DMS79 treated with DMSO at 0.1 percent for 48 hours (cell line): ENCODE data around the gene BHLHE41.
A peak's percentile ranks its signal among the peaks of the same experiment; 100 is the strongest.

ENCODE experiments used
- DNase-seq: peaks from one replicate; lab custom pipeline; 2025; lab: John Stamatoyannopoulos, UW

Gene BHLHE41

DNA sequence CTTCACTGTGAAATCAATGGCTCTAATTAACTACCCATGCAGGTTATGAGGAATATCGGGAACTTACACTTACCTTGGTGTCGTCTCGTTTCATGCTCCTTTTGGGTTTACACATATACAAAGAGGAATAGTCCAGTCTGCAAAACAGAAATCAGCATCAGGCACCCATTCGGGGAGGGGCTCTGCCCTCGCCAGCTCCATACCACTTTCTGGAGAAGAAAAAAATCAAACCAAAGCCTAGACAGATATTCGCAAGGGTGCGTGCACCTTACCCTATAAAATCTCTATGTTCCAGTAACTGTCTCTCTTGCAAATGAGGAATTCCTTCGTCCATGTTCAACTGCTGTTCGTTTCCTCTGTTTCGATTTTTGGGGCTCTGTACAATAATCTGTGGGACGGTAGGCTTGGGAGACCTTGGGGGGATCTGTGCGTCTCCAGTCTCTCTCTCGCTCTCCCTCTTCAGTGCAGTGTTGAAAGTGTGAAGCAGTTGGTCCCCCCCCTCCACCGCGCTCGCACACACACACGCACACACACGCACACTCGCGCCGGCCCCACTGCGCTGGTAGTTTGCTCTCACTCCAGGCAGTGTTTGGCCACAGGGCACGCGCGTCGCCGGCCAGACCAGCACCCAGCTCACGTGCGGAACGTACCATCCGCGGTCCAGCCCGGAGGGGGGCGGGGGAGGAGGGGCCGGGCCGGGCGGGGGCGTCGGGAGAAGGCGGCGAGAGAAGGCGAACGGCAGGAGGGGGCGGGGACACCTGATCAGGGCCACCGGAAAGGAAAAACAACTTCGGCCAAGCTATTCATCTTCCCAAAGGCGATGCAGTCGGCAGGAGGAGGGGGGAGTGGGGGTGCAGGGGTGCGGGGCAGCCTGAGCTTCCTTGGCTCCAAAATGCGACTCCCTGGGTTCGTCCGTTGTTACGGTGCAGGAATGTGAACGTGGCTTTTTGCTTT is at the start of gene BHLHE41:
TSS of gene BHLHE41 (minus strand) at position 592 of the 954 bp plus-strand sequence. CDS start at position 334, 258 bp downstream.
- no peak for DNase-seq

DNA sequence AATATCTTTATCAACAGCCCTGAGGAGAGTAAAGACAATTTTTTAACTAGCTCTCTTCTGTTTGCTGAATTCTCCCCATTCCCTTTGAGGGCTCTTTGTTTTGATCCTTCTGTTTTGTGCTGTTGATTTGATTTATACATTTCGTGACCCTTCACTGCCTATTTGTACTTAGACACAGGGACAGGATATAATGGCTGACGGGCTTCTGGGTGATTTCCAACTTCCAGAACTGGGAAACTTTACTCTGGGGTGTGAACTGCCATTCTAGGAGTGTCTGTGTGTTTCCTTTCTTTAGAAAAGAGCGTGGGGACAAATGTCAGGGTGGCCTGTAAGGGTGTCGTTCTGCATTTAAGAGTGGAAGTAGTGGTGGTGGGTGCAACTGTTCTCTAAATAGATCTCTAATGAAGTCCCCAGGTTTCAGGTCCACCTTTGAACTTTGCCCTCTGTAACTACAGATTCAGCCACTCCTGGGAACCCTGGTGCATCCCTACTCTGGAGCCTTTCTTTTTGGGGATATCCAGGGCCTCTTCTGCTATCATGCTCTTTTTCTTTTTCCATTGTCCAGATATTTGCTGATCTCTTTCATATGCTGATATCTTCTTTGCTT is 48.2 kb upstream of the BHLHE41 start:
- DNase-seq, result no peak

DNA sequence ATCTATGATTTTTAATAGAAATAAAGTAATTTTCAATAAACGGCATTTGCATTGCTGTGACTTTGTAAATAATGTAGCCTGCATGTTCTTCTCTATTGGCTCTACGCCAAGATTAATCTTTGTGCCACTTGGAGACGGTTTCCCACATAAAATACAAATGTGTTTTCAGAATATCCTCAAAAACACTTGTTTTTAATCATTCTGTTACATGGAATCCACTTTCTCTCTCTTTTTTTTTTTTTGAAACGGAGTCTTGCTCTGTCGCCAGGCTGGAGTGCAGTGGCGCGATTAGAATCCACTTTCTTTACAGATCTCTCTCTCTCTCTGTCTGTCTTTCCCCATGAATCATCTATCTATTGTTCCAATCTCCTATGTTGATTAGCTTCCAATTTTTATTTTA is 47.7 kb upstream of the BHLHE41 start:
- DNase-seq, result no peak

DNA sequence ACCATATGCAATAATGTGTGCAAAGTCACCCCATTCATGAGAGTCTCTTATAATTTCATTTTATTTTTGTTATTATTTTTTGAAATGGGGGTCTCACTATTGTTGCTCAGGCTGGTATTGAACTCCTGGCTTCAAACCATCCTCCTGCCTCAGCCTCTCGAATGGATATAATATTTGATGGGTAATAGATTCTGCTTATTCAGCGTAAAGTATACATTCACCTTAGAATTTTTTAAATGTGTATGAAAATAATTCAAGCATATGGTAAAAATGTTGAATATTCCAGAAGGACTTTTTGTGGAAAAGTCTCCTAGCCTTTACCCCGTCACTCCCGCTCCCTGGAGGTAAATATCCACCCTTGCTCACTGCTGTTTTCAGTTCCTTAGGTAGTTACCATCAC is 47.2 kb upstream of the BHLHE41 start:
- DNase-seq, result no peak

DNA sequence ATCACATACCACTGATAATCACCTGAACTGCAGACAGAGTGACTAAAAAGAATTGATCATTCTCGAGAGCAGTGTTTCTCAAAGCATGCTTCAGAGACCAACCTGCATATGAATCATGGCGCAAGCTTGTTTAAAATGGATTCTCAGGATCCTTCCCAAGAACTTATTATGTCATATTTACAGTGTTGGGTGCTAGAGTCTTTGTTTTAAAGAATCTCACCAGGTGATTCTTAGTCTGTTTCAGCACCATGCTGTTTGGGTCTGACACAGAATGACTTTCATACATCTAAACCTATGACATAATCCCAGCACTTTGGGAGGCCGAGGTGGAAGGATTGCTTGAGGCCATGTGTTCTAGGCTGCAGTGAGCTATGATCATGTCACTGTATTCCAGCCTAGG is 39.3 kb upstream of the BHLHE41 start:
- DNase-seq, result no peak

DNA sequence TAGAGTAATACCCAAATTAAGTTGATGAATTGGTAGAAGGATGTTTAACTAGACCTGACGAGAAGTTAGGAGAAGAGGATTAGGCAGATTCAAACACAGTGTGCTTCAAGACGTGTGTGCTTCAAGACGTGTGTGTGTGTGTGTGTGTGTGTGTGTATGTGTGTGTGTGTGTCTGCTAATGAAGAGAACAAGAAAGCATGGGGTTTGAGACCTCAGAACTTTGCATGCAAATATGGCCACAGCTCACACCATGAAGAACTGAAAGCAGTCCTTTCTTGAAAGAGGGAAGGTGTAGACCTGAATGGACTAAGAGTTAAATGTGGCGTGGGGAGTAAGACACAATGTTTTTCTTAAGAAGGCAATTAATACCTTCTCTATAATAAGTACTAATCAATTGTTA is 38.1 kb upstream of the BHLHE41 start:
- DNase-seq, result no peak

DNA sequence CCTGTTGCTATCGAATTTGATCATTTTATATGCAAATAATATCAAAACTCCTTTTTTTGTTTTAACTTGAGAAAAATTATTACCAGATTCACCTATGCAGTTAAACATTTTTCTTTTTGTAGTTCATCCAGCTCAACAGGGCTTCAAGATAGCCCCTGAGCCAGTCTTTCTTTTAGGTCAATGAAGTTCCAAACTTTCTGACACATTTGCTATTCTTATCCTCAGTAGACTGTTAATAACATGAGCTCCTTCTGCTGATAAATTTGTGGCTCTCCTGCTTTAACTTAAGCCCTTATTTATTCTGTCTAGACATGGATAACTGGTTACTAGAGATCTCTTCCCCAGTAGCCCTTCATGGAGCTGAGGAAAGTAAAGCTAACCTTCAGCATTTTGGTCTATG is 37.3 kb upstream of the BHLHE41 start:
- DNase-seq, result no peak

DNA sequence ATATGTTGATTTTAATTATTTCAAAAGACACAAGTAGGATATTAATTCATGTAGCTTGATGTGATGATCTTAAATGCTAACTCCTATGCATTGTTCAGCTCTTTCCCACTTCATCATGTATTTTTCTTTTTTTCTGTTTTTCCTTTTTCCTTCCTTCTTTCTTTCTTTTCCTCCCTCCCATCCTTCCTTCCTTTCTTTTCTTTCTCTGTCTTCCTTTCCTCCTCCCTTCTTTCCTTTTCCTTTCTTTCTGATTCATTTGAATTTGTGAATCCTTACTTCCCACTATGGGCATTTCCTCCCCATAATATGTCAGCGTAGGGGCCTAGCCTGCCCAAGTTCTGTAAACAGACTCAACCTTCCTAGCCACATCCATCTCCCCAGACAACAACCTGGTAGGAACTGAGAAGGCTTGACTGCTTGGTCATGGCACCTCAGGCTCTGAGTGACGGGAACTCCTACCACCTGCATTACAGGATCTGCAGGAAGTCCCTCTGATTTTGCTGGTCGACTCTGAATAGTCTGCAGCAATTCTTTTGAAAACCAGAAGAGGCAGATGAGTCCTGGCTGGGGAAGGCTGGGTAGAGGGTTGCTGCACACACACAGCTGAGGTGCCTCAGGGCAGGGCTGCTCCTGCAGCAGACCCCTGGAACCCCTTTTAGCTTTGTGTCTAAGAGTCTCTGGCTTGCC is 33.4 kb upstream of the BHLHE41 start:
- no peak for DNase-seq

DNA sequence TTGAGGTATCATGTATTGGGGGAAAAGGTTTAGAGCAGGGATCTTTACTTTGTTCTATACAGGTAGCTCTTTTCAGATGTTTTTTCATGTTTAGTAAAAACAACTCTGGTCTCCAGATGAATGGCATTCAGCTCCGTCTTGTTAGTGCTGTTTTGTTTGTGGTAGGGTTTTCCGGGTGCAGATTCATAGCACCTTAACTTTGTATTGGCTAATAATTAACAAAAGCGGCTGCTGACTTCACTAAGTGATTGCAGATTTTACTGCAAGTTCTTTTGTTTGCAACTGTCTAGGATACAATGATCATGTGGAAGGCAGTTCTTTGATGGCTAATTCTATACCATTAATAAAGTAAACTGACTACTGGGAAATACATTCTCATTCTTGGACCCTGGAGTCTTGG is 32.2 kb upstream of the BHLHE41 start:
- no peak for DNase-seq

DNA sequence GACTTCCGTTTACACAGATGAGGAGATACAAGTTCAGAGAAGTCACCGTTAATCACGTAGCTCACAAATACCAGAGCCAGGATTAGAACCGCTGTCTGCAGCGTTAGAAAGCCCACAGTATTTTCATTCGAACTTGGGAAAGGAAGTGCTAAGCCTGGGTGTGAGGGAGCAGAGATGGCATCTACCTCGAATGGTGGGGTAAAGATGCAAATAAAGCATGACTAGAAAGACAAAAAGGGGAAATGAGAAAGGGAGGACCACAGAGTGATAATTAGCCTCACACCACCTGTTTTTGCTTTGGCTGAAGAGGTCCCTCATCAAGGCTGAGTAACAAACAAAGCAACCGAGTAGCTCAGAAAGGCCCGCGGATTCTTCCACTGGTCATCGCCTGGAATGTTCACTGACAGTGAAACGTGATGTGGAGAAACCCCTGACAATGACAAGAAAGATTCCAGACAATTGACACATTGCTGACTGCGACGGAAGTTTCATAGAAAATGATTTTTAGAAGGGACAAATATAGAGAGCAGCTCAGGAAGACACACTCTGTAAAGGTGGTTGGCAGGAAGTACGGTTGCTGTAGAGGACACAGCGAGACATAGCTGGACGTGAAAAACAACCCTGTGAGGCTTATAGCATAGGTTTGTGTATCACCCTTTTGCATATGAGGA is 31.5 kb upstream of the BHLHE41 start:
- DNase-seq, result no peak

DNA sequence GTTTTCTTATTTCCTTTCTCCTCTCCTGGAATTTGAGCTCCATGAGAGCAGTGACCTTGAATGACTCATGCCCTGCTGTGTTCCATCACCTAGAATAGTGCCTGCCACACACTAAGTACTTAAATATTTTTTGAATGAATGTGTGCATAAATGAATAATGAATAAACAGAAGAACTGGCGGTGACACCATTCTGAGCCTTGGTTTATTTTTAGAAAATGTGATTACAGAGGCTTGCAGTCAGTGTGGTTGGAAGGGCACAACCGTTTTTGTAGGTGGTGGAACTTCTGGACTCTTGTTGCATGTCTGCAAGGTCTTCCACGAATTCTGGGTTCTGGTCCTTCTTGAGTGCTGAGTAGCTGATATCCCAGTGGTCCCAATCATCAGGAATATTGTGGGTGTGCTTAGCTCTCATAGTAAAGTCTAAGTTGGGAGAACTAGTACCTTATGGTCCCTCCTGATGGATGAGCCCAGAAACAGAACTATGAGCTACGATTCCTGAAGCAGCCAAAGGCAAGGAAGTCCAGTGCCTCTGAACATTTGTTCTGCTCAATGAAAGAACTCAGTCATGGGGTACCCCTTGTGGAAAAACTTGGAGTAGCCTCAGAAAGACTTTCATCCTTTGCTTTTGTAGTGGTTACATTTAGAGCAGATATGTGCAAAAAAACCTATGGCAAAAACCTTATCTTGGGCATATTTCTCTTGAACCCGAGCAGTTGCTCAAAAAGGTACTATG is 28.8 kb upstream of the BHLHE41 start:
- DNase-seq, result no peak

DNA sequence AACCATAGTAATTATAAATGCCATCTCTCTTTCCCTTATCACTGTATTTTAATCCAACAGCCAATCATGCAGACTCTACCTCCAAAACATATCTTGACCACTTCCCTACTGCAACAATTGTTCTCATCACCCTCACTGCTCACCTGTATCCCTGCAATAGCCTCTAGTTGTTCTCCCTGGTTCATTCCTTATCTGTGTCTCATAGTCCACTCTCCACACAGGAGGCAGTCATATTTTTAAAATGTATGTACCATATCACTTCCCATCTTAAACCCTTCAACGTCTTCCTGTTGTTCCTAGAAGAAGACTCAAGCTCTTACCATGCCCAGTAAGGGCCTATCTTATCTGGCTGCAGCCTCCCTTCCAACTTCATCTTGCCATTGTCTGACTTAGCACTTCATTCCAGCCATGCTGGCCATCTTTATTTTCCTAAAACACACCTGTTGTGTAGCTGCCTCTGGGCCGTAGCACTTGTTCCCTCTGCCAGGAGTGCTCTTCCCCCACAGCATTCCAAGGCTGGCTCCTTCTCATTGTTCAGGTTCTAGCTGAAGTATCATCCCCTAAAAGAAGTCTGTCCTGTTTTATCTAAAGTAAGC is 27.8 kb upstream of the BHLHE41 start:
- DNase-seq, result no peak

DNA sequence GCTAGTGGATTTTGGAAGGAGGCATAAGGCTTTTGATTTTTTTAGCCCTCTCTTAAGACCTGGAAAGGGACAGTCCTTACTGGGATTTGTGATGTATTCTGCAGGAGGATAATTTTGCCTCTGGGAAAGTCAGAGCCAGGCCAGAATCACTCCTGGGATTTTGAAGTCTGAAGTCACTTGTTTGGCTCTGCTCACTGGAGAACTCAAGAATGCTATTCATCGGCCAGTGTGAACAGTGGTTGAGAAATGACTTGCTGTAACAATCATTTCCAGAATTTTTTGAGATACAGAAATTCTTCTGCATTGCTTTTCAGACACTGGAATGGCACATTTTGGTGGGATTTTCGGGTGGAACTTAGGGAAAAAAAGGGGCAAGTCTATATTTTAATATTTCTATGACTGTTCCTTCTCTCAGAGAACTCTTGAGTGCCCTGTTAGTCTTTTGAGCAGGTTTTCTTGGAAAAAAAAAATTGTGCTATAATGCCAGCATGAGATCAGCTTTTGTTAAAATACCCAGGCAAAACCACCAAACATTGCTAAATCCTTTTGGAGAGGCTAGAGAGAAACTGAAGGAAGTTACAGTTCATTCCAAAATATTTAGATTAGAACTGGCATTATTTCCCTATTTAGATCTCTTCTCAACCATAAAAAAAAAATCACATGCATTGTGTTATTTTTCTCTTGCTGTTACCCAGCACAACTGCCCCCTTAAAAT is 26.1 kb upstream of the BHLHE41 start:
- no peak for DNase-seq

DNA sequence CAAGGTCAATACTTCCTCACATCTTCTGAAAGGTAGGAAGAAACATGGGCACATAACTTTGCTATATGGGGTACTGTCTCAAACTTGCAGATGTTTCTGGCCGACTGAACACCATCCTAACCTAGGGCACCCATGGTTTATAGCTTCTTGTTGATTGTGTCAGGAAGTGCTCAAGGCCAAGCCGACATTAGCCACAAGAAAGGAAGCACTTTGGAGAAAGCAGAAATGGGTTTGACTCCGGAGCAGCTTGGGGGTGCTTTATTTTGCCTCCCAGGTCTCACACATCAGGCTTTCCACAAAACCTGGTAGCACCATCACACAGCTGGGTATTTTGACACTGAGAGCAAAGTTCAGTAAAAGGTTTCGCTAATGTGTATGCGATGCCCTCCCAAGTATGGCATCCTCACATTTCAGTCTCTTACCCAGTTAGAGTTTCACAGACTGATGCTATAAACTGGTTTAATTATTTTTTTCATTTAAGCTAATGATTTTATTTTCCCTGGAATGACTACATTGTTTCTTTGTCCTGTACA is 25.2 kb upstream of the BHLHE41 start:
- DNase-seq, result no peak

DNA sequence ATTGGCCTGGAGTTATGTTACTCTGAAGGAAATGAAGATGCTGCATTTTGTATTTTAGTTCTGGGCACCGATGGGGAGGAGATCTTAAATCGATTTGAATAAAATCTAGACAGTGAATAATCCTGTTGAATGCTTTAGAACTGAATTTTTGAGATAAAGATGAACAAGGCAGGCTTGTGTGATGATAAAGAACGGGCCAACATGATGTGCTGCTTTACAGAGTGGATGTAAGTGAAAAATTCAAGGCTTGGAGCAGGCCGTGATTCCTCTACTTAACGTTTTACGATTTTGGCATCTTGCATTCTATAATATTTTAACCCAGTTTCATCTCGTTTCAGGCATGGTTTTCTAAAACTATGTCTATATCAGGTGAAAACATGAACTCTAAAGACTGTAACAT is 23.5 kb upstream of the BHLHE41 start:
- DNase-seq, result no peak

DNA sequence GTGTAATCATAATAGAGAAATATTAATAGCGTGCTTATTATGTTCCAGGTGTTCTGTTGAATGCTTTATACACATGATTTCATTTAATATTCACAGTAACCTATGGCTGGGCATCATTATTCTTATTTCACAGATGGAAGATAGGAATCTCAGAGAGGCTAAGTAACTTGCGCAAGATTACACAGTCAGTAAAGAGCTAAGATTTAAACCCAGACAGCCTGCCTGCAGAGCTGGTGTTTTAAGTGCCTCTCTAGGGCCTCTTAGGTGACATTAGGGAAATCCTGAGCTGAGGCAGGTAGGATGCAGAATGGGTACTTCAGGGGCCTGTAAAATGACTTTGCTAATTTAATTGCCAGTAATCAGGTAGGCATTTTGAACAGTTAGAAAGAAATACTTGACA is 18.5 kb upstream of the BHLHE41 start:
- DNase-seq, result no peak

DNA sequence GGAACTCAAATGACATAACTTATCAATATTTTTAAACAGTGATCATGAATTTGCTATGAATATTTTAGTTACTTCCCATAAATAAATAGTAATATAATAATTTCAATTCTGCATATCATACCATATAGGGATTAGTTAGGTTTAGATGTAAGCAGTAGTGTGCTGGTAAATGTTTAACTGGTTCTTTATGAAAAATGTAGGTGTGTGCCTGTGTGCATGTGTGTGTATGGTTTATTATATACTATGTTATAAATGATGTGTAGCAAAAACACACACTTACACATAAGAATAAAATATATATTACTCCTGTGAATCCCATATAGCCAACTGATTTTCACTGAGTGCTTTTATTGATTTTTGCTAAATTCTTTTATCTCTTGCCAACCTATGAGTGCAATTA is 14.0 kb upstream of the BHLHE41 start:
- DNase-seq, result no peak

DNA sequence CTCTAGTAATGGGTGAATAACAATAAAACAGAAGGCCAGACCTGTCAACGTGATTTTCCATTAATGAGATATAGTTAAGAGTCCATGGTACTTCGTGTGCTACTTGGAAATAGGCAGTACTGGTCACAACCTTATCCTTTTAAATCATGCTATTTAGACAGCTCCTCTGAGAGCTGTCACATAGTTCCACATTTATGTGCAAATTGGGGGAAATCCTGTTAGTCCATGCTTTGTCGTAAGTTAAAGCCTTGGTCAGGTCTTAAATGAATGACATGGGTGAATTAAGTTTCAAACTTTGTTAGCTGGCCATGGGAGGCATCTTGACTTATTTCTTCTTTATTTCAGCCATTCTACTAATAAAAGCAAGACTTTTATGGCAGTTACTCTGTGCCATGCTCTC is 11.9 kb upstream of the BHLHE41 start:
- DNase-seq, result no peak

DNA sequence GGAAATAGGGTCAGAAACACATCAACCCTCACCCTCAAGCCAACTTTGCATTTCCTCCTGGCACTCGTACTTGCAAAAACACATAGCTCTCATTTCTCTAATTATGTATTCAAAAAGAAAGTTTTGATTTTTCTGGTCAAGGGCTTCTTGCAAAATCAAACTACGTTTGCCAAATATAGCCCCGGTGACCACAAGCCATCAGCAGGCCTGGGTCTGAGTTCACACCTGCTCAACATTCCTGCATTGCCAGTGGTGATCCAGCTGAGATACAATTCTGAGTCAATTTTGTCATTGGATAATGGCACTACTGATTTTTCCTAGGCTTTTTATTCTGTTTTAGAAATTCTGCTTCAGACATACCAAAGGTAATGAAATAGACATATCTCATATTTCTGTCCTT is 10.7 kb upstream of the BHLHE41 start:
- DNase-seq, result no peak

DNA sequence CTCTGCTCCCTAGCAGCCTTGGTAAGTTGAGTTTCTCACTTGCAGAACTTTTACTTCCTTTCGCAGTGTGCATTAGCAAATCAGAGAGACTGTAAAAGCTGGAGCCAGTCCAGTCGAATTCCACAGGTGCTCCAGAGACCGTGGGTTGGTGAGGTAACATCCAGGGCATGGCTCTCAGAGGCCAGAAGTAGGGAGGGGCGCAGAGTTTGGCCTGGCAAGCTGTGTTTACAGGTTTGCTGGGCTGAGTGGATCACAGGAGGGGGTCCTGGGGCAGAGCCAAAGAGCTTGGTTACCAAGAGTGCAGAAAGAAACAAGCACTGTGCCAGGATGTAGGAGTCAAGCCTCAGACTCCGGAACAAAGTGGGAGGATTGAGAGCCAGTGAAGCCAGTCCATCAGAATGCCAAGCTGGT is 10.2 kb upstream of the BHLHE41 start:
- DNase-seq, result peak; percentile 9
